GM19193 (cell line): ENCODE data around the gene GABARAPL1.

ENCODE experiments used
- POLR2A ChIP-seq: IDR thresholded peaks from 4 replicates; pipeline ENCODE4 v1.6.1; 2011; ENCODE audit not compliant: insufficient read depth, insufficient read length; ENCODE audit errors: extremely low read depth

The GABARAPL1 gene

GRCh38 chr12:10215436-10215835, 2.8 kb downstream of the GABARAPL1 start:
- no peak for TF ChIP-seq POLR2A

- no peak for TF ChIP-seq POLR2A
These were observed 5.3 kb downstream of the GABARAPL1 start for GRCh38 chr12:10218021-10218420.

- no peak for TF ChIP-seq POLR2A
These were observed 7.9 kb downstream of the GABARAPL1 start for GRCh38 chr12:10220398-10221077.

GRCh38 chr12:10221846-10222245, 9.2 kb downstream of the GABARAPL1 start:
- TF ChIP-seq POLR2A = no peak

DNA sequence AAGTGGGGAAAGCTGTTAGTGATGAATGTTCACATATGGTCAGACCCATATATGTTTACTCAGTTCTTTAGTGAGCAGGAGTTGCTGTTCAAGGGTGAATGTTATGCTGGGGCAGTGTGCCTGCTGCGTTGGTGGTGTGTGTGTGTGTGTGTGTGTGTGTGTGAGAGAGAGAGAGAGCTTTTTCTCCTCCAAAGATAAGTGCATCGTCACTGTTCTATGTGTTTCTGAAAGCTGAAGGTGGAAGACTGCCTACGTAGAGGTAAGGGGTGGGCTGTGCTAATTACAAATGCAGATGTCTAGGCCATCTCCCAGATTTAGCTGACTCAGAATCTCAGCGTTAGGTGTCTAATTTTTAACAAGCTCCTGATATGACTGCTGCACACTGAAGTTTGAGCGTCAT, 10.5 kb downstream of the GABARAPL1 start:
- TF ChIP-seq POLR2A = no peak

- TF ChIP-seq POLR2A = no peak
These were observed 13.4 kb downstream of the GABARAPL1 start for GRCh38 chr12:10226086-10226485.

DNA sequence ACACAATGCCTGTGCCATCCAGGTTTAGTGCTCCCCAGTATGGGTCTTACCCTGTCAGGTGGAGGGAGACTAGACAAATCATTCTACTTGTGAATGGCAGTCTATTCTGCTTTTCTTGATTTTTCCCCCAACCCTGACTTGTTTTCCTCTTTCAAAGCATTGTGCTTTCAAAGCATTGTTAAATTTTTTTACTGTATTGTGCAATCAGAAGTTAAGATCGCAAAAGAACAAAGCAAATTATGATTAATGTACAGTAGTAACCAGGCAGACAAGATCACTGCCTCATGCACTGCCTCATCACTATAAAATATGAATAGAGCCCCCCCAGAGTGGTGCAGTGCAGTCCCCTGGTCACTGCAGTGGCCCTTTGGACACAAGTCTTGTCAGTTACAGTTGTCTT, 14.1 kb downstream of the GABARAPL1 start:
- no peak for TF ChIP-seq POLR2A

- TF ChIP-seq POLR2A = no peak
These were observed 15.0 kb downstream of the GABARAPL1 start for GRCh38 chr12:10227648-10228047.

DNA sequence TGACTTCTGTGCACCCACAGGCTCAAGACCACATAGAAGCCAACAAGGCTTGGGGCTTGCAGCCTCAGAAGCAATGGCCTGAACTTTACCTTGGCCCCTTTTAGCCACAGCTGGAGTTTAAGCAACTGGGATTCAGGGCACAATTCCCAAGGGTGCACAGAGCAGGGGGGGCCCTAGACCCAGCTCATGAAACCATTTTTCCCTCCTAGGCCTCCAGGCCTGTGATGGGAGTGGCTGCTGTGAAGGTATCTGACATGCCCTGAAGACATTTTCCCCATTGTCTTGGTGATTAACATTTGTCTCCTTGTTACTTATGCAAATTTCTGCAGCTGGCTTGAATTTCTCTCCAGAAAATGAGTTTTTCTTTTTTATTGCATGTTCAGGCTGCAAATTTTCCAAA, 21.9 kb downstream of the GABARAPL1 start:
- no peak for TF ChIP-seq POLR2A

DNA sequence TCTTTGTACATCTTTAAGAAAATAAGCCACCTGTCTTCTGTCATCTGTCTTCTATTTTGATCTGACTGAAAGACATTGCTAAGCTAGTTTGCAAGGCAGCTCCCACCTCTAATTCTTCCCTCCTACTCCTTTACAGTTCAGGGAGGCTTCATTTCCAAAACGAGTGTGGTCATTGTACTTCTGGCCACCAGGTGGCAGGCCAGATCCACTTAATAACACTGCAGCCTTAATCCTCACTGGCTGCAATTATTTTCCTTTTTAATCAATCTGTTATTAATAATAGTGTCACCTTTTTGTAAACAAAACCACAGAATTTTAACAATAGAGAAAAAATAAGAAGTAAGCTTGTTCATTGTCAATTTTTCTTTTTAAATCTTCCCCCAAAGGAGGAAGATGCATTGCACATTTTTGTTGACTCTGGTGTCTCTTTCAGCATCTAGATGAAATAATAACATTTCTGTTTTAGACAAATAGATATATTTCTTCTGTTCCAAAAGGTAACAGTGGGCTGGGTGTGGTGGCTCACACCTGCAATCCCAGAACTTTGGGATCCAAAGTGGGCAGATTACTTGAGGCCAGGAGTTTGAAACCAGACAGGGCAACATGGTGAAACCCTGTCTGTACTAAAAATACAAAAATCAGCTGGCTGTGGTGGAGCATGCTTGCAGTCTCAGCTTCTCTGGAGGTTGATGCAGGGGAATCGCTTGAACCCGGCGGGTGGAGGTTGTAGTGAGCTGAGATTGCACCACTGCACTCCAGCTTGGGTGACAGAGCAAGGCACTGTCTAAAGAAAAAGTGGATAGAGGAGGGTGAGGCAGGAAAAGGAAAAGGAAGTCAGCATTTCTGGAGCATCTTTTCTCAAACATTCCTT, 23.3 kb downstream of the GABARAPL1 start:
- TF ChIP-seq POLR2A = no peak

DNA sequence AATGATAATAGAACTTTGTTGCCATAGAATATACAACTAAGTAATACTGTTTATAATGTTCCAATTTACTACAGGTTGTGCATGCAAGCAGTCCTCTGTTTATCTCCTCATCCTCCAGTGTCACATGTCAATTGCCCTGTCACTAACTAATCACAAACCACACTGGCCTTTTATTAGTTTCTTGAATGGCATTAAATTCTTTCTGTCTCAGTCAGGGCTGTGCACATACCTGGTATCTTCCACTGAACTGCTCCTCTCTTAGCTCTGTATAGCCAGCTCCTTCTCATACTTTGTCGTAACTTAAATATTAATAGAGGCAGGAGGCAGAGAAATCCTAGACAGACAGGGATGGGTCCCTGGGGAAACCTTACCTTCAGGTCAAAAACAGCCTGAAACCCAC, 24.0 kb downstream of the GABARAPL1 start:
- TF ChIP-seq POLR2A = no peak

GRCh38 chr12:10238526-10238925, 25.8 kb downstream of the GABARAPL1 start:
- no peak for TF ChIP-seq POLR2A

GRCh38 chr12:10241290-10241689, 28.6 kb downstream of the GABARAPL1 start:
- no peak for TF ChIP-seq POLR2A

DNA sequence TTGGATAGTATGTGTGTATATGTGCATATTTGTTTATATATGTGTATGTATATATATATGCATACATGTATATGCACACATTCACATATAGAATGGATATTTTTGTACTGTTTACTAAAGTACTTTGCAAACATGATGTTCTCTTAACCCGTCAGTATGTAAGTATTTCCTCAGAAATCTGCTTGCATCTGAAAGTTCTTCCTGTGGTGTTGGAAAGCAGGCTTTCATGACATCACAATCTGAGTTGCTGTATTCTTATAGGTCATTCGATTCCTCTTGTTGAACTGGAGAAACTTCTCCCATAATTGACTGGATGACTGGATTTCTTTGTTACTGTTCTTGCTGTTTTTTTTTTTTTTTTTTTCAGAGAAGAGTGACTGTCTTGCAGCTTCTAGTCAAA, 29.1 kb downstream of the GABARAPL1 start:
- no peak for TF ChIP-seq POLR2A

- TF ChIP-seq POLR2A = no peak
These were observed 29.9 kb downstream of the GABARAPL1 start for GRCh38 chr12:10242539-10242938.

DNA sequence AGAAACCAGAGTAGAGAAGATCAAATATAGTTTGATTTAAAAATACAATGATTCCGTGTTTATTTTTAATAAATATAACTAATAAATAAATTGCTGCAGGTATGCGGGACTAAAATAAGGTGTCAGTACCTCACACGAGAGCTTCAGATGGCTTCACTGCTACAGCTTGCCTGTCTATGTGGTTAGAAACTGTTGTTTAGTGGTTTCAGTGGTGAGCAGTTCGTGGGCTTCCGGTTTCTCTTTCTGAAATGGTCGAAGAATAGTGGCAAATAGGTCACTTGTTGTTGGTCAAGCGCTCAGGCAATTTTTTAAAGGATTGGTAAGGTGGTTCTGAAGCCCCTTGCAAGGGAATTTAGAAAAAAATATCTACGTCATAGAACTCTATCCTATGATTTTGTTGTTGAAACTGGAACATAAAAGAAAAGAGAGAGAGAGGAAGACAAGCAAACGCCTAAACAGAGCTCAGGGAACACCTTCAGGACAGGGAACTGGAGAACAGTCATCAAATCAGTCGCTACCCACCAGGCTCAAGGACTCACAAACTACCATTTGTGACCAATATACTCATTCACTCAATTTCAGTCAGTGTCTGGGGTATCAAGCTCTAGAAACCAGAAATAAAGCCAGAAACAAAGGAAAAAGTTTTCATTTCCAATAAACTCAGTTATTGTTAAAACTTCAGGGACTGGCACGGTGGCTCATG, 31.3 kb downstream of the GABARAPL1 start:
- no peak for TF ChIP-seq POLR2A

GRCh38 chr12:10247436-10248058, 34.9 kb downstream of the GABARAPL1 start:
- no peak for TF ChIP-seq POLR2A
